ENCODE results near the gene SUMO2. TPM values are rescaled to one million over a fixed set of nuclear protein-coding genes. Genes with fewer than 3 reads are reported as not detected.
"Not testable (repeated sequence)": the region's sequence is repeated elsewhere in the genome, so short reads cannot be mapped to it uniquely, and the experiment has no call there.

SUMO2 gene
- total RNA-seq, 2 experiments from 2014 or later = 491 to 520 TPM

- peak overlapping the region; percentile 87 for H3K4me3 Mint-ChIP-seq
- H3K36me3 Mint-ChIP-seq (ENCODE audit: low read depth) = peaks cover 31% of the 10 kb centered on the region
- ChIA-PET POLR2A (interaction anchor here (0.9 to 4.0 kb wide), 9 partner anchors 10 to 140 kb away, joined by 3 to 28 read pairs (median 4); partner anchors contain the start of genes ARMC7, JPT1, MIF4GD and MRPL58), CTCF (interaction anchor here (0.6 to 6.5 kb wide), 21 partner anchors 10 to 170 kb away, joined by 3 to 115 read pairs (median 4); partner anchors contain the start of genes ARMC7, CDR2L, JPT1 and MRPL58)
- H3K27me3 Mint-ChIP-seq (ENCODE audit: low read depth) = no peaks in the 10 kb centered on the region
- no peaks in the 10 kb centered on the region for H3K9me3 Mint-ChIP-seq (ENCODE audit: insufficient read depth)
- H3K4me1 Mint-ChIP-seq (ENCODE audit: low read depth) = peaks cover 34% of the 10 kb centered on the region
- DNase-seq (peak; percentile 61), ATAC-seq (peak; percentile 56)
- peak overlapping the region; percentile 87 for H3K27ac Mint-ChIP-seq
Measured at GRCh38 chr17:75130632-75131277, 52.0 kb downstream of the SUMO2 start.

- DNase-seq (no peak), ATAC-seq (no peak)
- H3K4me1 Mint-ChIP-seq (ENCODE audit: low read depth) = peaks cover 40% of the 10 kb centered on the region
- CTCF ChIA-PET = interaction anchor here (1.0 to 6.5 kb wide), 14 partner anchors 11 to 169 kb away, joined by 3 to 115 read pairs (median 4); partner anchors contain the start of genes ARMC7, JPT1 and MRPL58
- no peaks in the 10 kb centered on the region for H3K27me3 Mint-ChIP-seq (ENCODE audit: low read depth)
- POLR2A ChIA-PET = interaction anchor here (0.7 to 4.0 kb wide), 9 partner anchors 9 to 140 kb away, joined by 3 to 28 read pairs (median 4); partner anchors contain the start of genes ARMC7, MIF4GD and MRPL58
- peak overlapping the region; percentile 87 for H3K4me3 Mint-ChIP-seq
- H3K36me3 Mint-ChIP-seq (ENCODE audit: low read depth) = peaks cover 27% of the 10 kb centered on the region
- H3K9me3 Mint-ChIP-seq (ENCODE audit: insufficient read depth) = no peaks in the 10 kb centered on the region
- peak overlapping the region; percentile 87 for H3K27ac Mint-ChIP-seq
Measured at GRCh38 chr17:75130059-75130631, 52.6 kb downstream of the SUMO2 start.

- Mint-ChIP-seq H3K4me3 (peak overlapping the region; percentile 87), H3K27ac (peak overlapping the region; percentile 55), H3K4me1 (ENCODE audit: low read depth) (peaks cover 46% of the 10 kb centered on the region), H3K9me3 (ENCODE audit: insufficient read depth) (no peaks in the 10 kb centered on the region), H3K27me3 (ENCODE audit: low read depth) (no peaks in the 10 kb centered on the region), H3K36me3 (ENCODE audit: low read depth) (peaks cover 30% of the 10 kb centered on the region)
- ChIA-PET POLR2A (interaction anchor here (0.7 to 4.0 kb wide), 4 partner anchors 15 to 60 kb away, joined by 3 to 28 read pairs (median 4); partner anchors contain the start of gene ARMC7), CTCF (interaction anchor here (1.0 to 6.5 kb wide), 7 partner anchors 17 to 168 kb away, joined by 3 to 115 read pairs (median 7); partner anchors contain the start of genes ARMC7 and SLC16A5)
- ATAC-seq (no peak), DNase-seq (no peak)
Measured at GRCh38 chr17:75129576-75129975, 53.2 kb downstream of the SUMO2 start.

- ATAC-seq = no peak
- peaks cover 36% of the 10 kb centered on the region for H3K36me3 Mint-ChIP-seq (ENCODE audit: low read depth)
- DNase-seq = no peak
- peaks cover 50% of the 10 kb centered on the region for H3K4me1 Mint-ChIP-seq (ENCODE audit: low read depth)
- no peaks in the 10 kb centered on the region for H3K27me3 Mint-ChIP-seq (ENCODE audit: low read depth)
- ChIA-PET POLR2A (interaction anchor here (1.3 to 4.0 kb wide), 2 partner anchors 15 to 20 kb away, joined by 4 to 28 read pairs; partner anchors contain the start of gene ARMC7), CTCF (interaction anchor here (1.0 to 6.5 kb wide), 4 partner anchors 15 to 168 kb away, joined by 3 to 115 read pairs (median 26); partner anchors contain the start of genes ARMC7 and SLC16A5)
- H3K9me3 Mint-ChIP-seq (ENCODE audit: insufficient read depth) = peaks cover 3% of the 10 kb centered on the region
- no peak overlapping the region for H3K4me3 Mint-ChIP-seq
- H3K27ac Mint-ChIP-seq = no peak overlapping the region
Measured at GRCh38 chr17:75128694-75129505, 53.9 kb downstream of the SUMO2 start.

GRCh38 chr17:75127936-75128335 lies 54.8 kb downstream of the SUMO2 start:
- ChIA-PET POLR2A (interaction anchor here (0.9 kb wide), 1 partner anchor 14 kb away, joined by 3 read pairs; no protein-coding TSS in a partner anchor), CTCF (interaction anchor here (3.1 to 6.0 kb wide), 2 partner anchors 14 to 167 kb away, joined by 24 to 29 read pairs; no protein-coding TSS in a partner anchor)
- DNase-seq; ATAC-seq; H3K27me3 Mint-ChIP-seq (ENCODE audit: low read depth); H3K4me3 Mint-ChIP-seq; H3K9me3 Mint-ChIP-seq (ENCODE audit: insufficient read depth): not testable (repeated sequence)
- H3K4me1 Mint-ChIP-seq (ENCODE audit: low read depth) = peaks cover 50% of the 10 kb centered on the region
- H3K27ac Mint-ChIP-seq = peak overlapping the region; percentile 52
- H3K36me3 Mint-ChIP-seq (ENCODE audit: low read depth) = peaks cover 37% of the 10 kb centered on the region

- no peak for ATAC-seq
- H3K9me3 Mint-ChIP-seq (ENCODE audit: insufficient read depth) = peaks cover 4% of the 10 kb centered on the region
- POLR2A ChIA-PET = no interaction called here
- no peak overlapping the region for H3K4me3 Mint-ChIP-seq
- H3K27ac Mint-ChIP-seq = peak overlapping the region; percentile 37
- DNase-seq = no peak
- peaks cover 41% of the 10 kb centered on the region for H3K4me1 Mint-ChIP-seq (ENCODE audit: low read depth)
- peaks cover 34% of the 10 kb centered on the region for H3K36me3 Mint-ChIP-seq (ENCODE audit: low read depth)
- CTCF ChIA-PET = interaction anchor here (3.1 kb wide), 1 partner anchor 13 kb away, joined by 24 read pairs; no protein-coding TSS in a partner anchor
- no peaks in the 10 kb centered on the region for H3K27me3 Mint-ChIP-seq (ENCODE audit: low read depth)
Measured at GRCh38 chr17:75126954-75127353, 55.8 kb downstream of the SUMO2 start.

GRCh38 chr17:75125984-75126383 lies 56.8 kb downstream of the SUMO2 start:
- Mint-ChIP-seq H3K9me3 (ENCODE audit: insufficient read depth) (peaks cover 4% of the 10 kb centered on the region), H3K27ac (peak overlapping the region; percentile 85), H3K4me3 (peak overlapping the region; percentile 40), H3K36me3 (ENCODE audit: low read depth) (peaks cover 38% of the 10 kb centered on the region), H3K27me3 (ENCODE audit: low read depth) (no peaks in the 10 kb centered on the region), H3K4me1 (ENCODE audit: low read depth) (peaks cover 44% of the 10 kb centered on the region)
- ChIA-PET CTCF (interaction anchor here (3.1 kb wide), 1 partner anchor 12 kb away, joined by 24 read pairs; no protein-coding TSS in a partner anchor), POLR2A (interaction anchor here (0.7 to 1.0 kb wide), 4 partner anchors 12 to 91 kb away, joined by 3 to 7 read pairs (median 4); partner anchors contain the start of genes JPT1 and SLC16A5)
- peak; percentile 43 for DNase-seq
- ATAC-seq = no peak

GRCh38 chr17:75124819-75125162 lies 58.0 kb downstream of the SUMO2 start:
- Mint-ChIP-seq H3K27me3 (ENCODE audit: low read depth) (no peaks in the 10 kb centered on the region), H3K4me1 (ENCODE audit: low read depth) (peaks cover 36% of the 10 kb centered on the region), H3K4me3 (no peak overlapping the region), H3K36me3 (ENCODE audit: low read depth) (peaks cover 37% of the 10 kb centered on the region), H3K9me3 (ENCODE audit: insufficient read depth) (peaks cover 4% of the 10 kb centered on the region), H3K27ac (peak overlapping the region; percentile 85)
- ChIA-PET POLR2A (interaction anchor here (0.9 to 2.6 kb wide), 3 partner anchors 10 to 49 kb away, joined by 3 to 15 read pairs (median 3); no protein-coding TSS in a partner anchor), CTCF (interaction anchor here (1.1 to 3.1 kb wide), 2 partner anchors 10 to 19 kb away, joined by 3 to 41 read pairs; no protein-coding TSS in a partner anchor)
- ATAC-seq (no peak), DNase-seq (no peak)

- ATAC-seq = peak; percentile 58
- no peak for DNase-seq
- H3K9me3 Mint-ChIP-seq (ENCODE audit: insufficient read depth) = peaks cover 4% of the 10 kb centered on the region
- peaks cover 32% of the 10 kb centered on the region for H3K36me3 Mint-ChIP-seq (ENCODE audit: low read depth)
- ChIA-PET CTCF (interaction anchor here (0.7 to 3.1 kb wide), 5 partner anchors 8 to 77 kb away, joined by 3 to 41 read pairs (median 3); no protein-coding TSS in a partner anchor), POLR2A (interaction anchor here (0.9 to 2.6 kb wide), 6 partner anchors 10 to 49 kb away, joined by 3 to 15 read pairs (median 3); partner anchors contain the start of genes ARMC7 and JPT1)
- peaks cover 33% of the 10 kb centered on the region for H3K4me1 Mint-ChIP-seq (ENCODE audit: low read depth)
- no peaks in the 10 kb centered on the region for H3K27me3 Mint-ChIP-seq (ENCODE audit: low read depth)
- H3K27ac Mint-ChIP-seq = peak overlapping the region; percentile 85
- no peak overlapping the region for H3K4me3 Mint-ChIP-seq
Measured at GRCh38 chr17:75124041-75124818, 58.5 kb downstream of the SUMO2 start.

GRCh38 chr17:75118307-75118706 lies 64.5 kb downstream of the SUMO2 start:
- CTCF ChIA-PET = interaction anchor here (1.1 to 7.9 kb wide), 2 partner anchors 54 to 132 kb away, joined by 3 to 125 read pairs; no protein-coding TSS in a partner anchor
- Mint-ChIP-seq H3K36me3 (ENCODE audit: low read depth) (peaks cover 31% of the 10 kb centered on the region), H3K9me3 (ENCODE audit: insufficient read depth) (no peaks in the 10 kb centered on the region), H3K4me3 (no peak overlapping the region), H3K27me3 (ENCODE audit: low read depth) (no peaks in the 10 kb centered on the region), H3K4me1 (ENCODE audit: low read depth) (peaks cover 22% of the 10 kb centered on the region), H3K27ac (no peak overlapping the region)
- POLR2A ChIA-PET = interaction anchor here (1.7 kb wide), 1 partner anchor 12 kb away, joined by 4 read pairs; no protein-coding TSS in a partner anchor
- DNase-seq (no peak), ATAC-seq (no peak)
